A549 (cell line): Measurements from ENCODE around the gene CDK14.

Experiments
- ATOH8 ChIP-seq: fragments of 250-450 bp; sonication (Bioruptor Pico); IDR thresholded peaks from 2 replicates; pipeline ENCODE4 v1.5.0; 2020; ENCODE audit warnings: low read depth, mild to moderate bottlenecking, moderate library complexity
- BCL3 ChIP-seq: fragments of >200 bp; sonication (Bioruptor Twin); formaldehyde crosslinking; IDR thresholded peaks from 3 replicates; pipeline ENCODE4 v1.6.1; 2016
- CBX8 ChIP-seq: fragments of 200-600 bp; sonication (generic); IDR thresholded peaks from 2 replicates; pipeline ENCODE4 v1.6.1; 2016
- CEBPB ChIP-seq, 2 experiments: fragments of >200 bp in 1 of 2; sonication (Bioruptor Twin) in 1 of 2; formaldehyde crosslinking in 1 of 2; IDR thresholded peaks; 2 replicates each; pipeline ENCODE4 v1.6.1; 2012 to 2016
- CHD4 ChIP-seq: fragments of 200-600 bp; sonication (generic); IDR thresholded peaks from 2 replicates; pipeline ENCODE4 v1.6.1; 2016; ENCODE audit warnings: antibody characterized with exemption, mild to moderate bottlenecking, borderline replicate concordance
- CTCF ChIP-seq: fragments of >200 bp; sonication (Bioruptor Twin); formaldehyde crosslinking; IDR thresholded peaks from 3 replicates; pipeline ENCODE4 v1.5.1; 2016
- EP300 ChIP-seq, 2 experiments: fragments of >200 bp; sonication (Bioruptor Twin); formaldehyde crosslinking; IDR thresholded peaks; 2 replicates in 1 of 2; 3 replicates in 1 of 2; pipeline ENCODE4 v1.6.1; 2016 to 2017
- JUN ChIP-seq, 2 experiments: fragments of >200 bp; sonication (Bioruptor Twin); formaldehyde crosslinking; IDR thresholded peaks; 2 replicates in 1 of 2; 3 replicates in 1 of 2; pipeline ENCODE4 v1.6.1; 2016 to 2017
- NR3C1 ChIP-seq: fragments of >200 bp; sonication (Bioruptor Twin); formaldehyde crosslinking; IDR thresholded peaks from 3 replicates; pipeline ENCODE4 v1.6.1; 2017
- POLR2A ChIP-seq: IDR thresholded peaks from 2 replicates; pipeline ENCODE4 v1.6.1; 2012; ENCODE audit warnings: mild to moderate bottlenecking, low read length
- RARB ChIP-seq: fragments of 250-450 bp; sonication (Bioruptor Pico); IDR thresholded peaks from 2 replicates; pipeline ENCODE4 v1.8.0; 2021; ENCODE audit warnings: mild to moderate bottlenecking, moderate library complexity
- RCOR1 ChIP-seq: fragments of 150-350 bp; IDR thresholded peaks from 2 replicates; pipeline ENCODE4 v1.6.1; 2014; ENCODE audit warnings: antibody characterized with exemption, low read length, low read depth
- SMC3 ChIP-seq: fragments of >200 bp; sonication (Bioruptor Twin); formaldehyde crosslinking; IDR thresholded peaks from 3 replicates; pipeline ENCODE4 v1.6.1; 2018; ENCODE audit warnings: inconsistent platforms
- USF2 ChIP-seq: fragments of 450-650 bp; IDR thresholded peaks from 2 replicates; pipeline ENCODE4 v1.6.1; 2014; ENCODE audit warnings: antibody characterized with exemption

- no peak for TF ChIP-seq USF2
- no peak for TF ChIP-seq JUN (IDR thresholded peaks at IDR 0.05)
- TF ChIP-seq CBX8: no peak
- TF ChIP-seq RARB: no peak
- TF ChIP-seq SMC3: no peak
- TF ChIP-seq CTCF: no peak
- no peak for TF ChIP-seq BCL3
- no peak for TF ChIP-seq EP300 (IDR thresholded peaks at IDR 0.05)
- TF ChIP-seq CEBPB (IDR thresholded peaks at IDR 0.05): no peak
- no peak for TF ChIP-seq CHD4
- TF ChIP-seq NR3C1: no peak
- no peak for TF ChIP-seq ATOH8 (CRISPR knock-in tag)
- no peak for TF ChIP-seq POLR2A
- TF ChIP-seq RCOR1: no peak
Observed at GRCh38 chr7:90689260-90689659, 93.1 kb downstream of the CDK14 start.
